Mucosa of rectum (tissue), 2 donors: ENCODE measurements around the gene RESP18.

ENCODE experiments used
- H3K27ac ChIP-seq, 2 donors: one replicate each; pipeline ENCODE4 v1.7.0; 2013; ENCODE audit warnings: inconsistent platforms in 2 of 2, low read depth in 2 of 2, low read length in 2 of 2
- H3K27me3 ChIP-seq, 2 donors: one replicate each; pipeline ENCODE4 v1.7.0; 2013; ENCODE audit warnings: low read length in 2 of 2; ENCODE audit not compliant: control insufficient read depth in 2 of 2, insufficient read depth in 2 of 2
- H3K36me3 ChIP-seq, 2 donors: one replicate each; pipeline ENCODE4 v1.7.0; 2013; ENCODE audit warnings: low read length in 2 of 2; ENCODE audit not compliant: control insufficient read depth in 2 of 2, insufficient read depth in 2 of 2
- H3K4me1 ChIP-seq, 2 donors: one replicate each; pipeline ENCODE4 v1.7.0; 2013; ENCODE audit warnings: low read length in 2 of 2, mild to moderate bottlenecking in 1 of 2; ENCODE audit not compliant: control insufficient read depth in 2 of 2, insufficient read depth in 2 of 2
- H3K4me3 ChIP-seq, 2 donors: one replicate each; pipeline ENCODE4 v1.7.0; 2013; ENCODE audit warnings: low read length in 2 of 2
- H3K9ac ChIP-seq, 2 donors: one replicate each; pipeline ENCODE4 v1.7.0; 2013; ENCODE audit warnings: low read length in 2 of 2, low read depth in 1 of 2, mild to moderate bottlenecking in 1 of 2
- H3K9me3 ChIP-seq, 2 donors: one replicate each; pipeline ENCODE4 v1.7.0; 2013; ENCODE audit warnings: low read length in 2 of 2; ENCODE audit not compliant: control insufficient read depth in 2 of 2
- donor health status: healthy.
- donor health status: Normal muscosa, but diverticular disease.

The RESP18 gene

DNA sequence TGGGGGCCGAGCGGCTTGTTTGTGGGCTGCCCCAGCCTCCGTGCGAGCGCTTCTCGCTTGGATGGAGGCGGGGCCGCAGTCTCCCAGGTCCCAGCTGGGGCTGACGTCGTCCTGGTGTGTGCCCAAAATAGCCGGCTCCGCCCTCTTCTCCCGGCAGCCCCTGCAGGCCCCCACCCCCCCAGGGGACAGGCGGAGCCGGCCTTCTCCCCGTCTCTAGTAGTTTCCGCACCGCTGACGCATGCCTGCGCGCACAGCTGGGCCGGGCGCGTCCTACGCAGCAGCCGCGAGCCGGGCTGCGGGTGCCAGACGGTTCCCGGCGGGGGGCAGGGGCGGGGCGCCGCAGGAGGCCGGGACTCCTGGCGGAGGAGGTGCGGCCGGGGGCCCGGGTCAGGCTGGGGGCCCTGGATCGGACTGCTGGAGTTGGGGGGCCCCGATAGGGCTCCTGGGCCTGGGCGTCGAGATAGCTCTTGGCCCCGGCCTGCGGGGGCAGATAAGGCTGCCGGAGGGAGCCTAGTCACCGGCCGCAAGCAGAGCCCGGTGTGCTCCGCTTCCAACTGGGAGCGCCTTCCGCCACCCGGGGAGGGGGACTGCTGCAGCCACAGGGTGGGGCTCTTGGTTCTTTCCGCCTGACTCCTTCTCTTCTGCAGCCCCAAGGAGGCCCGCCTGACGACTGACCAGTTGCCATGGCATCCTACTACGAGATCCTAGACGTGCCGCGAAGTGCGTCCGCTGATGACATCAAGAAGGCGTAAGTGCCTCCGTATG, 53.2 kb downstream of the RESP18 start, which contains the start of gene DNAJB2:
Gene DNAJB2 (plus strand): TSS at position 216 of the 765 bp plus-strand sequence. CDS start 468 bp downstream, at position 684.
- peak within 1 kb of the TSS; percentile 82 to 86 for H3K4me3 ChIP-seq
- H3K27me3 ChIP-seq, result no peaks in the 10 kb centered on the region
- H3K27ac ChIP-seq, result peak within 1 kb of the TSS; percentile 93 to 96
- no peaks in the 10 kb centered on the region for H3K9me3 ChIP-seq
- H3K4me1 ChIP-seq, result peaks cover 23 to 26% of the 10 kb centered on the region in 2 donors
- peak within 1 kb of the TSS; percentile 91 to 94 for H3K9ac ChIP-seq
- peaks cover 26 to 27% of the 10 kb centered on the region in 2 donors for H3K36me3 ChIP-seq

DNA sequence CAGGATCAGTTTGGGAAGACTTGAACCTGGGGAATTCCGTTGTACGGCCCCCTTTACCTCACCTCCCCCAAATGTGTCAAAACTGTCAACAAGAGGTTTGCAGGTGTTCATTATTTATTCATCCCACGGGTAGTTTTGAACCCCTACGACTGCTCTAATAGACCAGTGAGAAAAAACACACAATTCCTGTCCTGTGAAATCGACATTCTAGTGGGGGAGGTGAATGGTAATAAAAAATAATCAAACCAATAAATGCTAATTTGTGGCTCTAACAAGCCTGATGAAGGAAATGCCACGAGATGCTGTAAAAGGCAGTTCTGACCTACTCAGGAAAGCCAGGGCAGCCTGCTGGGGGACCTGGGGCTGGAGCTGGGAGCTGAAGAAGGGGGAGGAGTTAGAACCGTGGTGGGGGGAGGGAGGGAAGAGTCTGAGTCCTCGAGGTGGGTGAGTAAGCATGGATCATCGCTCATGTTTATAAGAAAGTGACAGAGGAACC, 53.8 kb downstream of the RESP18 start:
- no peaks in the 10 kb centered on the region for H3K9me3 ChIP-seq
- H3K4me3 ChIP-seq, result peak overlapping the region; percentile 72 to 77
- H3K4me1 ChIP-seq, result peaks cover 23 to 26% of the 10 kb centered on the region in 2 donors
- H3K27ac ChIP-seq, result peak overlapping the region; percentile 93 to 96
- H3K27me3 ChIP-seq, result no peaks in the 10 kb centered on the region
- H3K9ac ChIP-seq, result peak overlapping the region; percentile 87 to 94
- H3K36me3 ChIP-seq, result peaks cover 21 to 24% of the 10 kb centered on the region in 2 donors

DNA sequence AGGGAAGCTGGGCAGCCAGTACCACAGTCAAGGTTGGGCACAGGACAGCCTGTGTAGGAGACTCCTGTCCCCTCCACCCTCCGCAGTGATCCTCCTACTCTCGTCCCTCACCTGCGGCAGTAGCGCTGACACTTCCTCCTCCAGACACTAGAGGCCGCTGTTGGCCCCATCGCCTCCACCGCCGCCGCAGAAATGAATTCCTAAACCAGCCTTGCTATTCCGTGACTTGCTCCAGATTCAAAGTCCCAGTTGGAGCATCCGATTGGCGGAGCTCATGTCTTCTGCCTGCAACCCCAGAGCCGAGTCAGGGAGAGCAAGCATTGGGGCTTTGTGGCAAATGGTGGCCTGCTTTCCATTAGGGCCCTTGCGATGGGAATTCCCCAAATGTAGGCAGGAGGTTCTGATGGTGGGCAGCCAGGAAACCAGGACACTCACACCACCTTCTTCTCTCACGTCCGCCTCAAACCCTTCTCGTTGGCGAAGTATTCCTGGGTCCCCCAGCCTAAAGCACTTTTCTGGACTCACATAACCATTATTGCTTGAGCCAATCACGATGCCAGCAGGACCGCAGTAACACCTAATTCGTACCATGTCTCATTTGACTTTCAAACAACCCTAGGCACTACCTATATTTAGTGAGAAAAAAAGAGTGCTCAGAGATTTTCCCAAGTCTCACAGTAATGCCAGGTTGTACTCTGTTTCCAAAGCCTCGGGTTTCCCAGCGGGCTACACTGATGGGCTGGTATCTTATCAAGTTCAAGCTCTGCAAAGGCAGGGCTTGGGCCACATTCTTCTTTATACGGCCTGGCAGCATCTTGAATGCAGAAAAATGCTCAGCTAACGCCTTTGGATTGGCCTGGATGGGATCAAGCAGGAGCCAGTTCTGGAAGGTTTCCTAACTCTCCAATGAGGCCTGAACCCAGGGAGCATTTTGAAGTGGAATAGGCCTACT, 54.6 kb downstream of the RESP18 start:
- peak overlapping the region; percentile 48 to 96 for H3K27ac ChIP-seq
- peak overlapping the region; percentile 42 to 71 for H3K4me3 ChIP-seq
- H3K9ac ChIP-seq, result peak overlapping the region; percentile 87 to 94
- peaks cover 16 to 18% of the 10 kb centered on the region in 2 donors for H3K36me3 ChIP-seq
- no peaks in the 10 kb centered on the region for H3K27me3 ChIP-seq
- peaks cover 23 to 26% of the 10 kb centered on the region in 2 donors for H3K4me1 ChIP-seq
- H3K9me3 ChIP-seq, result no peaks in the 10 kb centered on the region
